AG04450 (cell line): Measurements from ENCODE around the gene TTC28. TPM values are rescaled to one million over a fixed set of nuclear protein-coding genes. Genes with fewer than 3 reads are reported as not detected.

ENCODE experiments used
- CTCF ChIA-PET: fragments of 300-600, 350-600 bp; formaldehyde crosslinking; extraction: SDS; loops from one replicate; lab custom pipeline; 2022; ENCODE audit warnings: antibody characterized with exemption, inconsistent platforms; lab: Charles Lee
- POLR2A ChIA-PET: fragments of 350-600 bp; formaldehyde crosslinking; extraction: SDS; loops from one replicate; lab custom pipeline; 2021; ENCODE audit warnings: antibody characterized with exemption, inconsistent platforms; lab: Yijun Ruan, JAX
- DNase-seq: peaks from one replicate; pipeline ENCODE4 v3.0.0-alpha.2; 2011; ENCODE audit warnings: low read depth, low spot score
- H3K27ac ChIP-seq: one replicate; pipeline ENCODE4 v1.5.1; 2012; ENCODE audit warnings: low read depth, low read length, control low read depth
- H3K27me3 ChIP-seq: one replicate; pipeline ENCODE4 v1.6.0; 2012; ENCODE audit warnings: low read length; ENCODE audit not compliant: control insufficient read depth, insufficient read depth
- H3K4me3 ChIP-seq: 2 replicates; pipeline ENCODE4 v1.5.1; 2011; ENCODE audit warnings: mild to moderate bottlenecking, low read depth, low read length, control low read depth
- H3K9me3 ChIP-seq: 2 replicates; pipeline ENCODE4 v1.5.1; 2012; ENCODE audit warnings: low read length; ENCODE audit not compliant: control insufficient read depth, insufficient read depth
- CTCF ChIP-seq: IDR thresholded peaks from 2 replicates; pipeline ENCODE4 v1.5.1; 2011; ENCODE audit warnings: low read depth, low read length, control low read depth, inconsistent platforms
- polyA plus RNA-seq: library from polyadenylated mRNA; depleted of rRNA; stranded (reverse); fragments of >200 nt; gene quantifications from 2 replicates; pipeline ENCODE4 v1.2.3, GENCODE V29; 2011

TTC28 gene
- polyA plus RNA-seq, 1 experiment = 11.2 TPM

- no peaks in the 10 kb centered on the region for H3K9me3 ChIP-seq
- no peak for TF ChIP-seq CTCF
- POLR2A ChIA-PET = interaction anchor here (1.0 to 1.5 kb wide), 2 partner anchors 10 to 13 kb away, joined by 3 to 7 read pairs; no protein-coding TSS in a partner anchor
- DNase-seq = no peak
- H3K4me3 ChIP-seq = no peak overlapping the region
- CTCF ChIA-PET = no interaction called here
- H3K27ac ChIP-seq = no peak overlapping the region
- no peaks in the 10 kb centered on the region for H3K27me3 ChIP-seq
These were observed 550.2 kb downstream of the TTC28 start for GRCh38 chr22:28129319-28129962.

GRCh38 chr22:28128827-28129226 is 550.8 kb downstream of the TTC28 start:
- no peaks in the 10 kb centered on the region for H3K9me3 ChIP-seq
- H3K4me3 ChIP-seq = no peak overlapping the region
- H3K27me3 ChIP-seq = no peaks in the 10 kb centered on the region
- CTCF ChIA-PET = no interaction called here
- H3K27ac ChIP-seq = no peak overlapping the region
- POLR2A ChIA-PET = no interaction called here
- no peak for TF ChIP-seq CTCF
- DNase-seq = no peak

DNA sequence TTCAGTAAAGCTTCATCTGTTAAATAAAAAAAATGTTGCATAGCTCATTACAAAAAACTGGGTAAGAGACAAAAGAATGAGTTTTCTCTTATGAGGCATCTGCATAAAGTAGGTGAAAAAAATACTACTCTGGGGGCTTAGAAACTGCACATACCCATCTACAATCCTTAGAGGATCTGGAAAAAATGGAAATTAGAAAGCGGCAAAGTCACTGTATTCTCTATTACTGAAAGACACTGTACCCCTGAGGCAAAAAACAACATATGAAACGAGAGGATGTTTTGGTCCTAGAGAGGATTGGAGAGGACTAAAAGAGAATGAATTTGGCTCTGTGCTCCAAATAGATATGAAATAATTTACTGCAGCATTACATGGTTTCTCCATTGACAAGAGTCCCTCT is 553.8 kb downstream of the TTC28 start:
- no peaks in the 10 kb centered on the region for H3K27me3 ChIP-seq
- H3K4me3 ChIP-seq = no peak overlapping the region
- H3K9me3 ChIP-seq = no peaks in the 10 kb centered on the region
- TF ChIP-seq CTCF = no peak
- POLR2A ChIA-PET = no interaction called here
- no peak for DNase-seq
- no peak overlapping the region for H3K27ac ChIP-seq
- CTCF ChIA-PET = no interaction called here

- no peak for DNase-seq
- no peak for TF ChIP-seq CTCF
- ChIA-PET POLR2A (no interaction called here), CTCF (interaction anchor here (1.1 to 1.9 kb wide), 2 partner anchors 9 to 11 kb away, joined by 4 to 11 read pairs; no protein-coding TSS in a partner anchor)
- Histone ChIP-seq H3K4me3 (no peak overlapping the region), H3K9me3 (no peaks in the 10 kb centered on the region), H3K27ac (no peak overlapping the region), H3K27me3 (no peaks in the 10 kb centered on the region)
These were observed 555.5 kb downstream of the TTC28 start for GRCh38 chr22:28123989-28124766.
